HG02943 (cell line): Measurements from ENCODE around the gene REV1.

ENCODE experiments used
- ATAC-seq: cut with Tn5 transposase; IDR thresholded peaks from one replicate; pipeline ENCODE4 v1.9.1; 2021; ENCODE audit warnings: mild to moderate bottlenecking, low read depth, moderate library complexity; ENCODE audit not compliant: unreplicated experiment

Gene REV1

GRCh38 chr2:99404797-99405669, 84.8 kb downstream of the REV1 start:
- no peak for ATAC-seq

- no peak for ATAC-seq
Measured at GRCh38 chr2:99404039-99404796, 85.6 kb downstream of the REV1 start.

- ATAC-seq, result no peak
Measured at GRCh38 chr2:99403524-99403923, 86.3 kb downstream of the REV1 start.

GRCh38 chr2:99403084-99403483, 86.7 kb downstream of the REV1 start:
- ATAC-seq, result no peak

GRCh38 chr2:99401841-99402240, 88.0 kb downstream of the REV1 start:
- ATAC-seq, result no peak

- ATAC-seq, result no peak
Measured at GRCh38 chr2:99399795-99400194, 90.0 kb downstream of the REV1 start.

GRCh38 chr2:99399063-99399462, 90.8 kb downstream of the REV1 start:
- no peak for ATAC-seq

- no peak for ATAC-seq
Measured at GRCh38 chr2:99398303-99398702, 91.5 kb downstream of the REV1 start.

- no peak for ATAC-seq
Measured at GRCh38 chr2:99397266-99397920, 92.4 kb downstream of the REV1 start.

GRCh38 chr2:99395589-99396130, 94.2 kb downstream of the REV1 start:
- no peak for ATAC-seq

GRCh38 chr2:99389946-99390345, 99.9 kb downstream of the REV1 start:
- ATAC-seq, result no peak

GRCh38 chr2:99389371-99389770, 100.4 kb downstream of the REV1 start:
- no peak for ATAC-seq

- no peak for ATAC-seq
Measured at GRCh38 chr2:99388892-99389291, 100.9 kb downstream of the REV1 start.

GRCh38 chr2:99386011-99386410, 103.8 kb downstream of the REV1 start:
- no peak for ATAC-seq

GRCh38 chr2:99382143-99382542, 107.7 kb downstream of the REV1 start:
- ATAC-seq, result no peak

- ATAC-seq, result no peak
Measured at GRCh38 chr2:99380376-99381010, 109.3 kb downstream of the REV1 start.

- ATAC-seq, result no peak
Measured at GRCh38 chr2:99377879-99378278, 111.9 kb downstream of the REV1 start.

- no peak for ATAC-seq
Measured at GRCh38 chr2:99376254-99376864, 113.5 kb downstream of the REV1 start.

GRCh38 chr2:99374747-99375146, 115.1 kb downstream of the REV1 start:
- no peak for ATAC-seq

- no peak for ATAC-seq
Measured at GRCh38 chr2:99373144-99373543, 116.7 kb downstream of the REV1 start.
